ENCODE measurements around the gene C1orf74. TPM values are rescaled to one million over a fixed set of nuclear protein-coding genes. Genes with fewer than 3 reads are reported as not detected.
A peak's percentile ranks its signal among the peaks of the same experiment; 100 is the strongest.

The C1orf74 gene
- total RNA-seq, 2 experiments from 2014 or later: 0.63 to 0.67 TPM

- ChIA-PET CTCF (interaction anchor here (2.0 to 3.7 kb wide), 2 partner anchors 36 to 40 kb away, joined by 9 to 10 read pairs; partner anchors contain the start of gene UTP25), POLR2A (interaction anchor here (0.6 to 2.8 kb wide), 4 partner anchors 19 to 40 kb away, joined by 3 to 16 read pairs (median 4); partner anchors contain the start of genes TRAF3IP3 and UTP25)
- Histone ChIP-seq H3K27me3 (ENCODE audit: control insufficient read depth in 1 of 2, insufficient read depth in 2 of 2, low read length in 2 of 2) (peaks cover 0 to 3% of the 10 kb centered on the region in 2 experiments), H3K9me3 (ENCODE audit: control insufficient read depth in 1 of 2, insufficient read depth in 1 of 2, low read length in 2 of 2) (no peaks in the 10 kb centered on the region), H3K4me3 (ENCODE audit: low read length) (no peak overlapping the region), H3K36me3 (ENCODE audit: insufficient read depth, low read length) (peaks cover 8% of the 10 kb centered on the region), H3K4me1 (ENCODE audit: insufficient read depth, low read length) (peaks cover 24% of the 10 kb centered on the region), H3K27ac (ENCODE audit: low read depth in 1 of 2, low read length in 2 of 2) (no peak overlapping the region)
- no peak for TF ChIP-seq CTCF (IDR thresholded peaks at IDR 0.05)
- Mint-ChIP-seq H3K4me1 (ENCODE audit: low read depth) (peaks cover 24% of the 10 kb centered on the region), H3K27me3 (peaks cover 44% of the 10 kb centered on the region), H3K9me3 (no peaks in the 10 kb centered on the region), H3K27ac (peak overlapping the region; percentile 97), H3K36me3 (ENCODE audit: low read depth) (peaks cover 14% of the 10 kb centered on the region), H3K4me3 (no peak overlapping the region)
- intact Hi-C loops (cut with DNase I, micrococcal nuclease): loop anchor here in 1 of 2 experiments (2.0 kb wide), 1 partner anchor 39 kb away; the partner anchor contains the start of gene UTP25
- DNase-seq: no peak
- no peak for ATAC-seq (ENCODE audit: poor library complexity)
Observed at GRCh38 chr1:209787551-209787950, 3.2 kb upstream of the C1orf74 start.

GRCh38 chr1:209786146-209786545 lies 1.8 kb upstream of the C1orf74 start:
- Histone ChIP-seq H3K36me3 (ENCODE audit: insufficient read depth, low read length) (peaks cover 22% of the 10 kb centered on the region), H3K9me3 (ENCODE audit: control insufficient read depth in 1 of 2, insufficient read depth in 1 of 2, low read length in 2 of 2) (no peaks in the 10 kb centered on the region), H3K27ac (ENCODE audit: low read depth in 1 of 2, low read length in 2 of 2) (no peak overlapping the region), H3K4me3 (ENCODE audit: low read length) (no peak overlapping the region), H3K4me1 (ENCODE audit: insufficient read depth, low read length) (peaks cover 24% of the 10 kb centered on the region), H3K27me3 (ENCODE audit: control insufficient read depth in 1 of 2, insufficient read depth in 2 of 2, low read length in 2 of 2) (no peaks in the 10 kb centered on the region)
- intact Hi-C loops (cut with DNase I, micrococcal nuclease): loop anchor here in 1 of 2 experiments (2.0 kb wide), 1 partner anchor 41 kb away; the partner anchor contains the start of gene UTP25
- DNase-seq: no peak
- Mint-ChIP-seq H3K27ac (peak overlapping the region; percentile 97), H3K4me3 (no peak overlapping the region), H3K27me3 (peaks cover 30% of the 10 kb centered on the region), H3K36me3 (ENCODE audit: low read depth) (peaks cover 28% of the 10 kb centered on the region), H3K4me1 (ENCODE audit: low read depth) (peaks cover 28% of the 10 kb centered on the region), H3K9me3 (no peaks in the 10 kb centered on the region)
- ATAC-seq (ENCODE audit: poor library complexity): no peak
- ChIA-PET POLR2A (interaction anchor here (1.1 to 2.8 kb wide), 4 partner anchors 17 to 1472 kb away, joined by 3 to 18 read pairs (median 12); partner anchors contain the start of genes RCOR3 and UTP25), CTCF (interaction anchor here (1.3 to 3.7 kb wide), 2 partner anchors 38 to 41 kb away, joined by 4 to 9 read pairs; partner anchors contain the start of gene UTP25)
- TF ChIP-seq CTCF (IDR thresholded peaks at IDR 0.05): no peak

DNA sequence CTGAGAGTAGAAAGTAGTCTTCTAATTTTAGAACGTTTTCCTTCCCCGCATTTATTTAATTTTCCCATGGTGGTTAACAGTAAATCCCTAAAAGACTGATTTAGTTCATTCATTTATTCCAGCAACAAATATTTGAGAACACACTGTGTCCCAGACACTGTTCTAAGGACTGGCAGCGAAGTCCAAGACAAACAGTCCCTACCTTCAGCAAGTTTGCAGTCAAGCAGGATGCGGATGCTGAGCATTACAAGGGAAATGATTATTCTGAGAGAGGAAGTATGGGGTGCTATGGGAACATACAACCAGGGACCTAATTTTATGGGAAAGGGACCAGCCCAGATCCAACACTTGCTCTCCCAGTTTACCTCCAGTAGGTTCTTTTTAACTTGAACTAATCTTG lies 1.2 kb upstream of the C1orf74 start:
- no peak for TF ChIP-seq CTCF (IDR thresholded peaks at IDR 0.05)
- DNase-seq (no peak), ATAC-seq (ENCODE audit: poor library complexity) (no peak)
- H3K9me3 Mint-ChIP-seq: no peaks in the 10 kb centered on the region
- H3K27ac Mint-ChIP-seq: peak overlapping the region; percentile 97
- H3K4me1 Mint-ChIP-seq (ENCODE audit: low read depth): peaks cover 28% of the 10 kb centered on the region
- Histone ChIP-seq H3K9me3 (ENCODE audit: control insufficient read depth in 1 of 2, insufficient read depth in 1 of 2, low read length in 2 of 2) (no peaks in the 10 kb centered on the region), H3K4me3 (ENCODE audit: low read length) (no peak overlapping the region), H3K27me3 (ENCODE audit: control insufficient read depth in 1 of 2, insufficient read depth in 2 of 2, low read length in 2 of 2) (no peaks in the 10 kb centered on the region), H3K27ac (ENCODE audit: low read depth in 1 of 2, low read length in 2 of 2) (no peak overlapping the region), H3K36me3 (ENCODE audit: insufficient read depth, low read length) (peaks cover 27% of the 10 kb centered on the region), H3K4me1 (ENCODE audit: insufficient read depth, low read length) (peaks cover 24% of the 10 kb centered on the region)
- peaks cover 25% of the 10 kb centered on the region for H3K27me3 Mint-ChIP-seq
- H3K4me3 Mint-ChIP-seq: peak overlapping the region; percentile 6
- CTCF ChIA-PET: interaction anchor here (1.3 to 3.7 kb wide), 3 partner anchors 12 to 42 kb away, joined by 4 to 9 read pairs (median 8); partner anchors contain the start of gene UTP25
- POLR2A ChIA-PET: interaction anchor here (1.0 to 11.3 kb wide), 8 partner anchors 11 to 1473 kb away, joined by 3 to 245 read pairs (median 12); partner anchors contain the start of genes IRF6, RCOR3 and UTP25
- intact Hi-C loops (cut with DNase I, micrococcal nuclease): no loop called here
- peaks cover 34% of the 10 kb centered on the region for H3K36me3 Mint-ChIP-seq (ENCODE audit: low read depth)

All from CD4-positive, alpha-beta T cell (primary cell).